ENCODE data around the gene AMN1.

The AMN1 gene

GRCh38 chr12:31728917-31729640, at the start of gene AMN1:
TSS of gene AMN1 (minus strand) at chr12:31729021. CDS start at chr12:31729008, 13 bp downstream.
- no peaks in the 10 kb centered on the region for H4K20me1 ChIP-seq (ENCODE audit: control insufficient read depth, insufficient read depth, low read depth, low read length)
- H3F3A ChIP-seq (ENCODE audit: control insufficient read depth, insufficient read depth), result peaks cover 11% of the 10 kb centered on the region; the same call in 1 of the 2 replicates
- peak within 1 kb of the TSS; percentile 95 for H3K4me2 ChIP-seq (ENCODE audit: low read length)
- H3K9me3 ChIP-seq (ENCODE audit: control insufficient read depth, insufficient read depth, low read length), result no peaks in the 10 kb centered on the region
- H3K9me2 ChIP-seq (replicated peaks; ENCODE audit: control insufficient read depth, low read length), result no peaks in the 10 kb centered on the region
- H3K4me1 ChIP-seq (ENCODE audit: control insufficient read depth, low read length), result peaks cover 68% of the 10 kb centered on the region
- peaks cover 3% of the 10 kb centered on the region; the same call in 1 of the 2 replicates for H3K36me3 ChIP-seq (ENCODE audit: control insufficient read depth, low read length)
- no peaks in the 10 kb centered on the region for H3K27me3 ChIP-seq (ENCODE audit: control insufficient read depth, low read length)
- peak within 1 kb of the TSS; percentile 92 for H3K27ac ChIP-seq (ENCODE audit: low read depth, low read length)
- H3K4me3 ChIP-seq (ENCODE audit: low read length), result peak within 1 kb of the TSS; percentile 96
- TF ChIP-seq EZH2phosphoT487 (IDR thresholded peaks at IDR 0.05; ENCODE audit: borderline replicate concordance, low read length) (no peak), CTCF (IDR thresholded peaks at IDR 0.05; ENCODE audit: low read depth, low read length, poor library complexity, severe bottlenecking) (no peak)
- H3K79me2 ChIP-seq (ENCODE audit: control insufficient read depth, low read length), result peaks cover 29% of the 10 kb centered on the region

GRCh38 chr12:31773867-31774266, 45.0 kb upstream of the AMN1 start:
- Histone ChIP-seq H3K9me3 (ENCODE audit: control insufficient read depth, insufficient read depth, low read length) (no peaks in the 10 kb centered on the region), H3K4me1 (ENCODE audit: control insufficient read depth, low read length) (peaks cover 28% of the 10 kb centered on the region), H3K36me3 (ENCODE audit: control insufficient read depth, low read length) (no peaks in the 10 kb centered on the region), H3K4me3 (ENCODE audit: low read length) (peak overlapping the region; percentile 26; the same call in 1 of the 2 replicates), H3F3A (ENCODE audit: control insufficient read depth, insufficient read depth) (peaks cover 2% of the 10 kb centered on the region; the same call in 1 of the 2 replicates), H3K79me2 (ENCODE audit: control insufficient read depth, low read length) (no peaks in the 10 kb centered on the region), H3K27me3 (ENCODE audit: control insufficient read depth, low read length) (no peaks in the 10 kb centered on the region), H3K9me2 (replicated peaks; ENCODE audit: control insufficient read depth, low read length) (no peaks in the 10 kb centered on the region), H3K4me2 (ENCODE audit: low read length) (peak overlapping the region; percentile 50), H4K20me1 (ENCODE audit: control insufficient read depth, insufficient read depth, low read depth, low read length) (no peaks in the 10 kb centered on the region), H3K27ac (ENCODE audit: low read depth, low read length) (peak overlapping the region; percentile 27)
- TF ChIP-seq CTCF (IDR thresholded peaks at IDR 0.05; ENCODE audit: low read depth, low read length, poor library complexity, severe bottlenecking) (no peak), EZH2phosphoT487 (IDR thresholded peaks at IDR 0.05; ENCODE audit: borderline replicate concordance, low read length) (no peak)

DNA sequence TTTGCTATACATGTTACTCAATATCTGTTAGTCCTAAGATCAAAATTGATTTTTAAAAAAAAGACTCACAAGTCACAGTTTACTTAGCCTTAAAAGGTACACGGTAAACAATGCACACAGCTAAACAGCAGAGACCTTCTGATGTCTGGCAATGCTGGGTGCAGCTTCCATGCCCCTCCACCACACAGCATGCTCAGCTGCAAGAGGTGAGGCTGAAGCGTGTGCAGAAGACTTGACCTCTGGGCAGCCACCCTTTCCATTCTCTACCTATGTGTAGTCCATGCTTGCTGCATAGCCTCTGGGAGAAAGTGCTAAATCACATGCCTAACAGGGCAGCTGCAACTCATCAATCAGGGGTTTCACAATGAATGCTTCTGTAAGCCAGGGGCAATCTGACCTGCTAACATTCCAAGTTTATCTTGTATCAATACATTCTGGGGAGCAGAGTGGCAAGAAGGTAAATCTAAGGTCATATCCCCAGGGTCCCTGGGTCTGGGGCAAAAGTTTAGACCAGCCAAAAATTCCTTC, 44.5 kb upstream of the AMN1 start:
- Histone ChIP-seq H3K9me2 (replicated peaks; ENCODE audit: control insufficient read depth, low read length) (no peaks in the 10 kb centered on the region), H3K9me3 (ENCODE audit: control insufficient read depth, insufficient read depth, low read length) (no peaks in the 10 kb centered on the region), H3K79me2 (ENCODE audit: control insufficient read depth, low read length) (no peaks in the 10 kb centered on the region), H3K27me3 (ENCODE audit: control insufficient read depth, low read length) (no peaks in the 10 kb centered on the region), H3K4me3 (ENCODE audit: low read length) (peak overlapping the region; percentile 26; the same call in 1 of the 2 replicates), H3K27ac (ENCODE audit: low read depth, low read length) (peak overlapping the region; percentile 27), H3K4me1 (ENCODE audit: control insufficient read depth, low read length) (peaks cover 26% of the 10 kb centered on the region), H3K36me3 (ENCODE audit: control insufficient read depth, low read length) (no peaks in the 10 kb centered on the region), H3F3A (ENCODE audit: control insufficient read depth, insufficient read depth) (peaks cover 2% of the 10 kb centered on the region; the same call in 1 of the 2 replicates), H4K20me1 (ENCODE audit: control insufficient read depth, insufficient read depth, low read depth, low read length) (no peaks in the 10 kb centered on the region), H3K4me2 (ENCODE audit: low read length) (peak overlapping the region; percentile 50)
- TF ChIP-seq EZH2phosphoT487 (IDR thresholded peaks at IDR 0.05; ENCODE audit: borderline replicate concordance, low read length), result no peak
